GM12891 (cell line): ENCODE data around the gene CUBN.

ENCODE experiments used
- PAX5 ChIP-seq: IDR thresholded peaks from 2 replicates; pipeline ENCODE4 v1.6.1; 2011; ENCODE audit warnings: low read length, moderate library complexity, mild to moderate bottlenecking; ENCODE audit not compliant: insufficient read depth, severe bottlenecking
- POLR2A ChIP-seq: IDR thresholded peaks from 2 replicates; pipeline ENCODE4 v1.6.1; 2011; ENCODE audit warnings: low read depth, low read length, control low read depth
- POLR2AphosphoS5 ChIP-seq: IDR thresholded peaks from 2 replicates; pipeline ENCODE4 v1.6.1; 2011; ENCODE audit warnings: low read depth, low read length, control low read depth
- POU2F2 ChIP-seq: IDR thresholded peaks from 2 replicates; pipeline ENCODE4 v1.6.1; 2011; ENCODE audit warnings: low read depth, mild to moderate bottlenecking, control low read depth, low read length, moderate library complexity
- SPI1 ChIP-seq: IDR thresholded peaks from 2 replicates; pipeline ENCODE4 v1.6.1; 2011; ENCODE audit warnings: low read depth, low read length, control low read depth
- TAF1 ChIP-seq: IDR thresholded peaks from 2 replicates; pipeline ENCODE4 v1.6.1; 2011; ENCODE audit warnings: low read depth, low read length, control low read depth

- TF ChIP-seq POLR2A (no peak), SPI1 (no peak), POLR2AphosphoS5 (no peak), TAF1 (no peak), PAX5 (no peak), POU2F2 (no peak)
Measured at GRCh38 chr10:16916496-16916895, 213.1 kb downstream of the CUBN start.
